Lung (tissue), 12 donors: ENCODE results near the gene IMPDH2. TPM values are rescaled to one million over a fixed set of nuclear protein-coding genes. Genes with fewer than 3 reads are reported as not detected.
A peak's percentile ranks its signal among the peaks of the same experiment; 100 is the strongest.

Source experiments
- ATAC-seq: fragments of 200-7000 bp; cut with Tn5 transposase; one replicate; pipeline ENCODE4 v1.9.1; 2020; ENCODE audit warnings: moderate number of reproducible peaks; ENCODE audit not compliant: insufficient read depth, low FRiP score
- DNase-seq, 3 donors: peaks; one replicate each; pipeline ENCODE4 v3.0.0-alpha.2; 2013 to 2017
- H3K27ac ChIP-seq, 2 donors: one replicate each; pipeline ENCODE4 v1.5.1; 2013; ENCODE audit warnings: mild to moderate bottlenecking in 2 of 2, moderate library complexity in 2 of 2, control low read depth in 1 of 2, inconsistent platforms in 1 of 2, low read depth in 1 of 2, low read length in 1 of 2
- H3K27me3 ChIP-seq, 3 donors: one replicate each; pipeline ENCODE4 v1.5.1; 2013; ENCODE audit warnings: low read length in 2 of 3; ENCODE audit not compliant: control insufficient read depth in 3 of 3, insufficient read depth in 3 of 3
- H3K36me3 ChIP-seq, 4 donors: one replicate each; pipeline ENCODE4 v1.5.1; 2013; ENCODE audit warnings: low read length in 4 of 4, mild to moderate bottlenecking in 1 of 4, moderate library complexity in 1 of 4; ENCODE audit not compliant: control insufficient read depth in 4 of 4, insufficient read depth in 4 of 4
- H3K4me1 ChIP-seq, 5 donors: one replicate each; pipeline ENCODE4 v1.5.1; 2013; ENCODE audit warnings: low read length in 5 of 5, mild to moderate bottlenecking in 2 of 5, moderate library complexity in 1 of 5; ENCODE audit not compliant: control insufficient read depth in 5 of 5, insufficient read depth in 5 of 5
- H3K4me3 ChIP-seq: one replicate; pipeline ENCODE4 v1.5.1; 2013; ENCODE audit warnings: mild to moderate bottlenecking, control low read depth, moderate library complexity
- H3K9ac ChIP-seq, 2 donors: one replicate each; pipeline ENCODE4 v1.5.1; 2013; ENCODE audit warnings: low read length in 2 of 2, control low read depth in 1 of 2; ENCODE audit not compliant: insufficient read depth in 1 of 2
- H3K9me3 ChIP-seq, 4 donors: one replicate each; pipeline ENCODE4 v1.5.1; 2013; ENCODE audit warnings: low read length in 3 of 4, mild to moderate bottlenecking in 1 of 4, moderate library complexity in 1 of 4; ENCODE audit not compliant: control insufficient read depth in 4 of 4, insufficient read depth in 3 of 4
- WGBS, 2 donors: extraction: QIAGEN DNeasy Blood & Tissue Kit; methylation state at CpG; one replicate each; pipeline ENCODE4 v1.1.7; 2013; 5-methylcytosine and 5-hydroxymethylcytosine counted together
- polyA plus RNA-seq, 2 donors: library from polyadenylated mRNA; stranded (reverse); fragments of 200-250 nt; gene quantifications; one replicate each; pipeline ENCODE4 v1.2.1, GENCODE V29; 2013
- total RNA-seq, 2 donors: library from RNA; depleted of rRNA in 1 of 2; stranded (reverse); fragments of >200 nt in 1 of 2; gene quantifications; one replicate each; pipeline ENCODE4 v1.2.1, GENCODE V29; 2014 to 2021
- TF ChIP-seq, protein P1 (sequence below): IDR thresholded peaks from 2 replicates; pipeline ENCODE4 v1.5.1; 2012; ENCODE audit warnings: mild to moderate bottlenecking; ENCODE audit errors: control extremely low read depth, extremely low read depth
- donor health status: control.
- donor health status: control.
- donor health status: Bipolar disorder and iron deficiency.
- donor health status: healthy.
- donor health status: DM: yes; HTN: yes; CAD: no.

The IMPDH2 gene
- total and polyA plus RNA-seq, 4 donors = 129 to 216 (median 160) TPM

- no peak overlapping the region for H3K27ac ChIP-seq
- no peak overlapping the region for H3K4me3 ChIP-seq
- H3K36me3 ChIP-seq = peaks cover 12 to 45% (median 30%) of the 10 kb centered on the region in 4 donors
- H3K9me3 ChIP-seq = no peaks in the 10 kb centered on the region
- no peak overlapping the region for H3K9ac ChIP-seq
- H3K27me3 ChIP-seq = no peaks in the 10 kb centered on the region
- DNase-seq = no peak
- no peak for ATAC-seq
- TF ChIP-seq, protein P1, sequence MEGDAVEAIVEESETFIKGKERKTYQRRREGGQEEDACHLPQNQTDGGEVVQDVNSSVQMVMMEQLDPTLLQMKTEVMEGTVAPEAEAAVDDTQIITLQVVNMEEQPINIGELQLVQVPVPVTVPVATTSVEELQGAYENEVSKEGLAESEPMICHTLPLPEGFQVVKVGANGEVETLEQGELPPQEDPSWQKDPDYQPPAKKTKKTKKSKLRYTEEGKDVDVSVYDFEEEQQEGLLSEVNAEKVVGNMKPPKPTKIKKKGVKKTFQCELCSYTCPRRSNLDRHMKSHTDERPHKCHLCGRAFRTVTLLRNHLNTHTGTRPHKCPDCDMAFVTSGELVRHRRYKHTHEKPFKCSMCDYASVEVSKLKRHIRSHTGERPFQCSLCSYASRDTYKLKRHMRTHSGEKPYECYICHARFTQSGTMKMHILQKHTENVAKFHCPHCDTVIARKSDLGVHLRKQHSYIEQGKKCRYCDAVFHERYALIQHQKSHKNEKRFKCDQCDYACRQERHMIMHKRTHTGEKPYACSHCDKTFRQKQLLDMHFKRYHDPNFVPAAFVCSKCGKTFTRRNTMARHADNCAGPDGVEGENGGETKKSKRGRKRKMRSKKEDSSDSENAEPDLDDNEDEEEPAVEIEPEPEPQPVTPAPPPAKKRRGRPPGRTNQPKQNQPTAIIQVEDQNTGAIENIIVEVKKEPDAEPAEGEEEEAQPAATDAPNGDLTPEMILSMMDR = no peak
- WGBS, 2 donors = 86 to 88% methylated on average over 8 of the region's 8 CpGs
- peaks cover 2 to 15% (median 8%) of the 10 kb centered on the region in 5 donors for H3K4me1 ChIP-seq
Observed at GRCh38 chr3:49015072-49015471, 14.1 kb downstream of the IMPDH2 start.

DNA sequence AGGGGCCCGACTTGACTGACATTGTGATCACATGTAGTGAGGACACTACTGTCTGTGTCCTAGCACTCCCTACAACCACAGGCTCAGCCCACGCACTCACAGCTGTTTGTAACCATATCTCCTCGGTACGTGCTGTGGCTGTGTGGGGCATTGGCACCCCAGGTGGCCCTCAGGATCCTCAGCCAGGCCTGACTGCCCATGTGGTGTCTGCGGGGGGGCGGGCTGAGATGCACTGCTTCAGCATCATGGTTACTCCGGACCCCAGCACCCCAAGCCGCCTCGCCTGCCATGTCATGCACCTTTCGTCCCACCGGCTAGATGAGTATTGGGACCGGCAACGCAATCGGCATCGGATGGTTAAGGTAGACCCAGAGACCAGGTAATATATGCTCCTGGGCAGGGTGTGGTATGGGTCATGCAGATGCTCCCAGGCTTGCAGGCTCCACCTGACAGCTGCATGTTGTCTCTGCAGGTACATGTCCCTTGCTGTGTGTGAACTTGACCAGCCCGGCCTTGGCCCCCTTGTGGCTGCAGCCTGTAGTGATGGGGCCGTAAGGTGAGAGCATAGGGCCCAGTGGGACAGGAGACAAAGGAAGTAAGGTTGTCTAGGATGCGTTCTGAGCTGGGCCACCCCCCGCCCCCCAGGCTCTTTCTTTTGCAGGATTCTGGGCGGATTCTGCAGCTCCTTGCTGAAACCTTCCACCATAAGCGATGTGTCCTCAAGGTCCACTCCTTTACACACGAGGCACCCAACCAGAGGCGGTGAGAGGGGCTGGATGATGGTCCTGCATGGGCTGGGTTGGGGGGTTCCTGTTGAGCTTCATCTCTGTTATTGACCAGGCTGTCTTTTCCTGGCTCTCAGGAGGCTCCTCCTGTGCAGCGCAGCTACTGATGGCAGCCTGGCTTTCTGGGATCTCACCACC lies 15.2 kb downstream of the IMPDH2 start:
- no peak overlapping the region for H3K27ac ChIP-seq
- TF ChIP-seq, protein P1 = peak; percentile 16
- H3K9me3 ChIP-seq = no peaks in the 10 kb centered on the region
- 88 to 89% methylated on average over 24 of the region's 24 CpGs for WGBS, 2 donors
- ATAC-seq (no peak), DNase-seq (no peak)
- H3K4me3 ChIP-seq = no peak overlapping the region
- no peak overlapping the region for H3K9ac ChIP-seq
- H3K4me1 ChIP-seq = peaks cover 0 to 9% (median 6%) of the 10 kb centered on the region in 5 donors
- H3K27me3 ChIP-seq = no peaks in the 10 kb centered on the region
- peaks cover 12 to 45% (median 30%) of the 10 kb centered on the region in 4 donors for H3K36me3 ChIP-seq

GRCh38 chr3:49013113-49013737 lies 16.0 kb downstream of the IMPDH2 start:
- H3K4me1 ChIP-seq = peaks cover 0 to 10% (median 6%) of the 10 kb centered on the region in 5 donors
- H3K9me3 ChIP-seq = no peaks in the 10 kb centered on the region
- no peak overlapping the region for H3K9ac ChIP-seq
- no peaks in the 10 kb centered on the region for H3K27me3 ChIP-seq
- WGBS, 2 donors = 82 to 87% methylated on average over 19 of the region's 19 CpGs
- DNase-seq (no peak), ATAC-seq (no peak)
- H3K36me3 ChIP-seq = peaks cover 12 to 45% (median 30%) of the 10 kb centered on the region in 4 donors
- peak overlapping the region in 1 of 2 donors; percentile 30 for H3K27ac ChIP-seq
- TF ChIP-seq, protein P1 = no peak
- no peak overlapping the region for H3K4me3 ChIP-seq
